Endodermal cell (in vitro differentiated cells): ENCODE results near the gene NBAS. TPM values are rescaled to one million over a fixed set of nuclear protein-coding genes. Genes with fewer than 3 reads are reported as not detected.

Experiments
- DNase-seq: peaks from one replicate; pipeline ENCODE4 v3.0.0-alpha.2; 2017
- H3K27ac ChIP-seq: 2 replicates; pipeline ENCODE4 v1.5.1; 2013; ENCODE audit warnings: mild to moderate bottlenecking, low read depth, low read length, moderate library complexity
- H3K27me3 ChIP-seq: 2 replicates; pipeline ENCODE4 v1.6.1; 2013; ENCODE audit warnings: mild to moderate bottlenecking, low read length, moderate library complexity; ENCODE audit not compliant: insufficient read depth, control insufficient read depth, poor library complexity, severe bottlenecking
- H3K36me3 ChIP-seq: 2 replicates; pipeline ENCODE4 v1.7.0; 2013; ENCODE audit warnings: mild to moderate bottlenecking, low read length, moderate library complexity; ENCODE audit not compliant: control insufficient read depth, insufficient read depth
- H3K4me1 ChIP-seq: one replicate; pipeline ENCODE4 v1.7.0; 2013; ENCODE audit warnings: low read length; ENCODE audit not compliant: control insufficient read depth, insufficient read depth
- H3K4me3 ChIP-seq: 2 replicates; pipeline ENCODE4 v1.5.1; 2013; ENCODE audit warnings: mild to moderate bottlenecking, low read length, moderate library complexity
- H3K9ac ChIP-seq: 2 replicates; pipeline ENCODE4 v1.6.1; 2013; ENCODE audit warnings: mild to moderate bottlenecking, low read length, moderate library complexity; ENCODE audit not compliant: poor library complexity, severe bottlenecking; ENCODE audit errors: extremely low read depth
- H3K9me3 ChIP-seq: 2 replicates; pipeline ENCODE4 v1.6.1; 2013; ENCODE audit warnings: mild to moderate bottlenecking, low read length, moderate library complexity; ENCODE audit not compliant: control insufficient read depth
- H3K27ac Mint-ChIP-seq: 2 replicates; pipeline ENCODE4 v1.8.0; 2020; ENCODE audit warnings: mixed read lengths
- H3K27me3 Mint-ChIP-seq: 2 replicates; pipeline ENCODE4 v1.8.0; 2021; ENCODE audit warnings: mild to moderate bottlenecking, mixed read lengths; ENCODE audit not compliant: insufficient read depth
- H3K36me3 Mint-ChIP-seq: 2 replicates; pipeline ENCODE4 v1.8.0; 2020; ENCODE audit warnings: low read depth, mixed read lengths
- H3K4me1 Mint-ChIP-seq: 2 replicates; pipeline ENCODE4 v1.8.0; 2020; ENCODE audit warnings: mixed read lengths
- H3K4me3 Mint-ChIP-seq: 2 replicates; pipeline ENCODE4 v1.8.0; 2020; ENCODE audit warnings: mild to moderate bottlenecking, moderate library complexity, mixed read lengths
- H3K9me3 Mint-ChIP-seq: 2 replicates; pipeline ENCODE4 v1.8.0; 2020; ENCODE audit warnings: mild to moderate bottlenecking, mixed read lengths
- WGBS, 2 experiments: methylation state at CpG; one replicate each; pipeline versions ENCODE4 v1.1.5 to v1.1.7; 2013; ENCODE audit warnings: missing lambda C conversion rate in 2 of 2, mixed read lengths in 1 of 2; ENCODE audit not compliant: insufficient coverage in 1 of 2, insufficient read length in 1 of 2; 5-methylcytosine and 5-hydroxymethylcytosine counted together
- total RNA-seq, 2 donors: library from RNA; stranded (reverse); fragmentation: NEBNext Ultra II Directional in 1 of 2; extraction: Animal tissue kit (Norgen Biotek cat#: 25700) in 1 of 2; gene quantifications; 2 replicates in 1 of 2; 3 replicates in 1 of 2; pipeline ENCODE4 v1.2.1, GENCODE V29; 2021
- TF ChIP-seq, protein P1 (sequence below): fragments of 200-600 bp; sonication (generic); conservative IDR thresholded peaks from 2 replicates; pipeline ENCODE4 v1.5.0; 2021; ENCODE audit warnings: antibody characterized with exemption, mild to moderate bottlenecking

NBAS gene
- total RNA-seq, 2 donors from 2014 or later, result 47.4 to 54.7 TPM

DNA sequence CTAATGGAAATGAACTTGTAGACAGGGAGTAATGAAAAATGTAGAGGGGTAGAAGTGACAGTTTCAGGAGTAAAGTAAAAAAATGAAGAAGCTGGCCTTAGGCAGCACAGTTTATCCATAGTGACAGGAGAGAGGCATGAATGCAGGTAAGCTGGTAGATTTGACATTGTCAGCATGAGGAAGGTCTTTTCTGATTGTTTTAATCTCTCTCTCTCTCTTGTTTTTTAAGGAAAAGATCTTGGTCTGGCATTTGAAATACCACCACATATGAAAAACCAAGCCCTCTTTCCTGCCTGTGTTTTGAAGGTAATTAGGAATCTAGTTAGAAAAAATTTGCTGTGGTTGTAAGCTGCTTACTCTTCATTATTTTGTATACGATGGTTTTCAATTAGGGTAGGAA lies 44.6 kb upstream of the NBAS start:
- Mint-ChIP-seq H3K9me3 (peaks cover 6% of the 10 kb centered on the region), H3K27ac (no peak overlapping the region), H3K27me3 (no peaks in the 10 kb centered on the region), H3K4me1 (no peaks in the 10 kb centered on the region), H3K4me3 (no peak overlapping the region), H3K36me3 (peaks cover 92% of the 10 kb centered on the region)
- 93% methylated on average over 1 of the region's 1 CpG; no CpG with 5 or more reads in 1 of the 2 experiments for WGBS, 2 experiments
- H3K36me3 ChIP-seq, result peaks cover 99% of the 10 kb centered on the region
- H3K4me1 ChIP-seq, result no peaks in the 10 kb centered on the region
- no peak for DNase-seq
- H3K27ac ChIP-seq, result no peak overlapping the region
- no peak overlapping the region for H3K9ac ChIP-seq
- no peak overlapping the region for H3K4me3 ChIP-seq
- peaks cover 11% of the 10 kb centered on the region for H3K9me3 ChIP-seq
- H3K27me3 ChIP-seq, result no peaks in the 10 kb centered on the region
- TF ChIP-seq, protein P1, sequence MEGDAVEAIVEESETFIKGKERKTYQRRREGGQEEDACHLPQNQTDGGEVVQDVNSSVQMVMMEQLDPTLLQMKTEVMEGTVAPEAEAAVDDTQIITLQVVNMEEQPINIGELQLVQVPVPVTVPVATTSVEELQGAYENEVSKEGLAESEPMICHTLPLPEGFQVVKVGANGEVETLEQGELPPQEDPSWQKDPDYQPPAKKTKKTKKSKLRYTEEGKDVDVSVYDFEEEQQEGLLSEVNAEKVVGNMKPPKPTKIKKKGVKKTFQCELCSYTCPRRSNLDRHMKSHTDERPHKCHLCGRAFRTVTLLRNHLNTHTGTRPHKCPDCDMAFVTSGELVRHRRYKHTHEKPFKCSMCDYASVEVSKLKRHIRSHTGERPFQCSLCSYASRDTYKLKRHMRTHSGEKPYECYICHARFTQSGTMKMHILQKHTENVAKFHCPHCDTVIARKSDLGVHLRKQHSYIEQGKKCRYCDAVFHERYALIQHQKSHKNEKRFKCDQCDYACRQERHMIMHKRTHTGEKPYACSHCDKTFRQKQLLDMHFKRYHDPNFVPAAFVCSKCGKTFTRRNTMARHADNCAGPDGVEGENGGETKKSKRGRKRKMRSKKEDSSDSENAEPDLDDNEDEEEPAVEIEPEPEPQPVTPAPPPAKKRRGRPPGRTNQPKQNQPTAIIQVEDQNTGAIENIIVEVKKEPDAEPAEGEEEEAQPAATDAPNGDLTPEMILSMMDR, result no peak

GRCh38 chr2:15603948-15604347 lies 42.8 kb upstream of the NBAS start:
- Histone ChIP-seq H3K9me3 (no peaks in the 10 kb centered on the region), H3K27ac (no peak overlapping the region), H3K27me3 (no peaks in the 10 kb centered on the region), H3K4me1 (no peaks in the 10 kb centered on the region), H3K4me3 (no peak overlapping the region), H3K9ac (no peak overlapping the region), H3K36me3 (peaks cover 96% of the 10 kb centered on the region)
- H3K27me3 Mint-ChIP-seq, result no peaks in the 10 kb centered on the region
- DNase-seq, result no peak
- H3K9me3 Mint-ChIP-seq, result no peaks in the 10 kb centered on the region
- TF ChIP-seq, protein P1, result no peak
- no peak overlapping the region for H3K27ac Mint-ChIP-seq
- H3K36me3 Mint-ChIP-seq, result peaks cover 80% of the 10 kb centered on the region
- WGBS, 2 experiments, result 89% methylated on average over 1 of the region's 2 CpGs; no CpG with 5 or more reads in 1 of the 2 experiments
- no peaks in the 10 kb centered on the region for H3K4me1 Mint-ChIP-seq
- H3K4me3 Mint-ChIP-seq, result no peak overlapping the region

GRCh38 chr2:15603044-15603765 lies 42.1 kb upstream of the NBAS start:
- Histone ChIP-seq H3K9ac (no peak overlapping the region), H3K27me3 (no peaks in the 10 kb centered on the region), H3K36me3 (peaks cover 96% of the 10 kb centered on the region), H3K27ac (no peak overlapping the region), H3K4me3 (no peak overlapping the region), H3K9me3 (no peaks in the 10 kb centered on the region), H3K4me1 (no peaks in the 10 kb centered on the region)
- H3K4me1 Mint-ChIP-seq, result no peaks in the 10 kb centered on the region
- H3K27ac Mint-ChIP-seq, result no peak overlapping the region
- TF ChIP-seq, protein P1, result no peak
- H3K9me3 Mint-ChIP-seq, result no peaks in the 10 kb centered on the region
- 83 to 96% methylated on average over 1 to 3 of the region's 3 CpGs for WGBS, 2 experiments
- no peaks in the 10 kb centered on the region for H3K27me3 Mint-ChIP-seq
- DNase-seq, result no peak
- peaks cover 83% of the 10 kb centered on the region for H3K36me3 Mint-ChIP-seq
- H3K4me3 Mint-ChIP-seq, result no peak overlapping the region
